ENCODE results near the gene EEF1AKMT2.
"Not testable (repeated sequence)": the region's sequence is repeated elsewhere in the genome, so short reads cannot be mapped to it uniquely, and the experiment has no call there.

EEF1AKMT2 gene

DNA sequence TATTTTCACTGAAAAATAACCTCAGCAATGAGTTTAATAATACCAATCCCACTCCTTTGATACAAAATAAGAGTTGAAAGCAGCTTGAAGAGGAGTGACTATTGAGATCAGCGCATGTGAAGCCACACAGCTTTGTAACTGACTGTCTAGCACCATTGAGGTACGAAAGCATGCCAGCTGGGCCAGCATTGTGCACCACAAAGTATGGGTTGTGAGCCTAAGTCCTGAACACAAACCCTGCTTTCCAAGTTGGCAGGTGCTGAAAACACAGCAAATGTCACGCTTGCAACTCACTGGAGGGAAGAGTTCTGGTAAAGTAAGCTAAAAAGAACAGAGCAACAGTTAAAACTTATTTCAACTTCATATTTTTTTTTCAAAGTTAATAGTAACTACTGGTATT lies 43.5 kb downstream of the EEF1AKMT2 start:
- TF ChIP-seq, protein P1, sequence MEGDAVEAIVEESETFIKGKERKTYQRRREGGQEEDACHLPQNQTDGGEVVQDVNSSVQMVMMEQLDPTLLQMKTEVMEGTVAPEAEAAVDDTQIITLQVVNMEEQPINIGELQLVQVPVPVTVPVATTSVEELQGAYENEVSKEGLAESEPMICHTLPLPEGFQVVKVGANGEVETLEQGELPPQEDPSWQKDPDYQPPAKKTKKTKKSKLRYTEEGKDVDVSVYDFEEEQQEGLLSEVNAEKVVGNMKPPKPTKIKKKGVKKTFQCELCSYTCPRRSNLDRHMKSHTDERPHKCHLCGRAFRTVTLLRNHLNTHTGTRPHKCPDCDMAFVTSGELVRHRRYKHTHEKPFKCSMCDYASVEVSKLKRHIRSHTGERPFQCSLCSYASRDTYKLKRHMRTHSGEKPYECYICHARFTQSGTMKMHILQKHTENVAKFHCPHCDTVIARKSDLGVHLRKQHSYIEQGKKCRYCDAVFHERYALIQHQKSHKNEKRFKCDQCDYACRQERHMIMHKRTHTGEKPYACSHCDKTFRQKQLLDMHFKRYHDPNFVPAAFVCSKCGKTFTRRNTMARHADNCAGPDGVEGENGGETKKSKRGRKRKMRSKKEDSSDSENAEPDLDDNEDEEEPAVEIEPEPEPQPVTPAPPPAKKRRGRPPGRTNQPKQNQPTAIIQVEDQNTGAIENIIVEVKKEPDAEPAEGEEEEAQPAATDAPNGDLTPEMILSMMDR (IDR thresholded peaks at IDR 0.05; ENCODE audit: extremely low read depth, insufficient read depth, missing control alignments), result no peak
- in situ Hi-C loops (cut with MboI; ENCODE audit: low pct_unique_long_range_greater_than_20kb, low sequenced_read_pairs, unreplicated experiment), result loop anchor here (10.0 kb wide), 1 partner anchor 203 kb away; no protein-coding TSS in a partner anchor
- DNase-seq (ENCODE audit: low spot score), result no peak

DNA sequence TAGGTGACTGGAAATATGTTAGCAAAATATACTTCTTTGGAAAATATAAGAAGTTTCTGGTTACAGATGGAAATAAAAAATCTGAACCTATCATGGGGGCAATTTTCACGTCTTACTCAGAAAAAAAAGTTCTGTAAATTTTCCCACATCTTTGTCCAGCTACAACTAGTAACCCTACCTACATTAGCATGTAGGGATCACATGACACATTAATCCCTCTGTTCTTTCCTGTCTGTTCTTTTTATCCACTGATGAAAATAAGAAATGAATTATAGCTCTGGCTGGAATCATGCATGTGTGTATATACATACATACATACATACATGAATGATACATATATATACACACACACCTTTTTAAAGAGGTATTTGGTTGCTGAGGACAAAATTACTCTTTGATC lies 43.9 kb downstream of the EEF1AKMT2 start:
- in situ Hi-C loops (cut with MboI; ENCODE audit: low pct_unique_long_range_greater_than_20kb, low sequenced_read_pairs, unreplicated experiment), result loop anchor here (10.0 kb wide), 1 partner anchor 203 kb away; no protein-coding TSS in a partner anchor
- DNase-seq (ENCODE audit: low spot score), result no peak
- TF ChIP-seq, protein P1 (IDR thresholded peaks at IDR 0.05; ENCODE audit: extremely low read depth, insufficient read depth, missing control alignments), result no peak

DNA sequence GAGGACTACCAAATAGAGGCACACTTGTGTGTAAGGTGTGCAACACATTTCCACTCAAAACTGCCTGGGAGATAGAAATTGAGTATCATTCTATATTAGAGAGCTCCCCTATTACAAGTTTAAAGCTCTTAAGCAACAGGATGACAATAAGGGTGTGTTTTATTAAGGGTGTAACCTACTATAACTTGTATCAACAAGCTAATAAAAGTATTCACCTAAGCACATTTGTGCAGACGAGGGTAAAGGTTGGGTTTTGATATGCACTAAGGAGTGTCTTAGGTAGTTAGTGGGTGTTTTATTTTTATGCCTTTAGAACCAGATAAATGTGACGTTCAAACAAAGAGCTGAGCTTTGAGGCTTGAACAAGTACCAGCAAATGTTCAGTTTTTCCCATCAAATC lies 44.7 kb downstream of the EEF1AKMT2 start:
- TF ChIP-seq, protein P1 (IDR thresholded peaks at IDR 0.05; ENCODE audit: extremely low read depth, insufficient read depth, missing control alignments), result no peak
- no peak for DNase-seq (ENCODE audit: low spot score)
- in situ Hi-C loops (cut with MboI; ENCODE audit: low pct_unique_long_range_greater_than_20kb, low sequenced_read_pairs, unreplicated experiment), result loop anchor here (10.0 kb wide), 1 partner anchor 202 kb away; no protein-coding TSS in a partner anchor

DNA sequence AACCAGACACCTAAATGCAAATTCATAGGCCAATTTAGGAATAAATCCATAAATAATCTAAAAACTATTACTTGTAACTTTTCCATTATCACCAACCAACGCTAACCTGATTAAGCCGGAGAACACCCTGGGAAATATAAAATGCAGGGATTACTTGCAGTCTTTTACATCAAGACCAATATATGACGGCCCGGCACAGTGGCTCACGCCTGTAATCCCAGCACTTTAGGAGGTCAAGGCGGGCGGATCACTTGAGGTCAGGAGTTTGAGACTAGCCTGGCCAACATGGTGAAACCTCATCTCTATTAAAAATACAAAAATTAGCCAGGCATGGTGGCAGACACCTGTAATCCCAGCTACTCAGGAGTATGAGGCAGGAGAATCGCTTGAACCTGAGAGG lies 45.2 kb downstream of the EEF1AKMT2 start:
- DNase-seq (ENCODE audit: low spot score), result not testable (repeated sequence)
- in situ Hi-C loops (cut with MboI; ENCODE audit: low pct_unique_long_range_greater_than_20kb, low sequenced_read_pairs, unreplicated experiment), result loop anchor here (10.0 kb wide), 1 partner anchor 202 kb away; no protein-coding TSS in a partner anchor

DNA sequence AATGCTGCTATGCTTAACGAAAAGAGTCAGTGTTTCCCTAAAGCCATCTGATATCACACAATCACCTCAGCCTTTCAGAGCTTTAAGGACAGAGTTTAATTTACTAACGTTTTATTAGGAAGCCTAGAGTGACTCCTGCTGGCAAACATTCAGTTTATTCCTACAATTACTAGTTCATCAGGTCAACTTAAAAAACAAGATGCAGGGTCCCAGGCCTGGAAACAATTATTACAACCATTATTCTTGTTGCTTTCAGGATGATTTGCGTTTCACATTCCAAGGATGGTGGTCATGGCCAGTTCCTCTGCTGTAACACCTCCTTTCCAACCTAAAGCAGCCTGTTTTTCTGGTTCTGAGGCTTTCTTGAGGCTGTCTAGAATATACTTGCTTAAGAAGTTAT lies 46.0 kb downstream of the EEF1AKMT2 start:
- DNase-seq (ENCODE audit: low spot score), result no peak
- TF ChIP-seq, protein P1 (IDR thresholded peaks at IDR 0.05; ENCODE audit: extremely low read depth, insufficient read depth, missing control alignments), result peak; percentile 44
- in situ Hi-C loops (cut with MboI; ENCODE audit: low pct_unique_long_range_greater_than_20kb, low sequenced_read_pairs, unreplicated experiment), result loop anchor here (10.0 kb wide), 1 partner anchor 201 kb away; no protein-coding TSS in a partner anchor

DNA sequence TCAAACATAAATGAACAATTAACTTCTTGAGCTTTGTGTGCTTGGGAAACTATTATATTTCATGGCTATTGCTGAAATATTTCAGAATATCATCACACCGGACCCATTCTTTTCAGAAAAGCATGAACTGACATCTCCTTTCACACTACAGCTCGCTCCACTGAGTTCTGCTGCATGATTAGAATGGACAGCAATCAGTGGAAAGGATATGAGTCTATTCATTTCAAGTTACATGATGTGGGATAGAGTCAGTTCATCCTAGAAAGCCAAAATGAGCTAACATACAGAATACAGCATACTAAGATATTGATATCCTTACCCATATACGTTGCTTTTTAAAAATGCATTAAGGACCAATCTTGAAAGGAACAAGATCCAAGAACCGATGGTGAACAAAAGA lies 46.4 kb downstream of the EEF1AKMT2 start:
- in situ Hi-C loops (cut with MboI; ENCODE audit: low pct_unique_long_range_greater_than_20kb, low sequenced_read_pairs, unreplicated experiment), result loop anchor here (10.0 kb wide), 1 partner anchor 200 kb away; no protein-coding TSS in a partner anchor
- DNase-seq (ENCODE audit: low spot score), result no peak
- TF ChIP-seq, protein P1 (IDR thresholded peaks at IDR 0.05; ENCODE audit: extremely low read depth, insufficient read depth, missing control alignments), result no peak

DNA sequence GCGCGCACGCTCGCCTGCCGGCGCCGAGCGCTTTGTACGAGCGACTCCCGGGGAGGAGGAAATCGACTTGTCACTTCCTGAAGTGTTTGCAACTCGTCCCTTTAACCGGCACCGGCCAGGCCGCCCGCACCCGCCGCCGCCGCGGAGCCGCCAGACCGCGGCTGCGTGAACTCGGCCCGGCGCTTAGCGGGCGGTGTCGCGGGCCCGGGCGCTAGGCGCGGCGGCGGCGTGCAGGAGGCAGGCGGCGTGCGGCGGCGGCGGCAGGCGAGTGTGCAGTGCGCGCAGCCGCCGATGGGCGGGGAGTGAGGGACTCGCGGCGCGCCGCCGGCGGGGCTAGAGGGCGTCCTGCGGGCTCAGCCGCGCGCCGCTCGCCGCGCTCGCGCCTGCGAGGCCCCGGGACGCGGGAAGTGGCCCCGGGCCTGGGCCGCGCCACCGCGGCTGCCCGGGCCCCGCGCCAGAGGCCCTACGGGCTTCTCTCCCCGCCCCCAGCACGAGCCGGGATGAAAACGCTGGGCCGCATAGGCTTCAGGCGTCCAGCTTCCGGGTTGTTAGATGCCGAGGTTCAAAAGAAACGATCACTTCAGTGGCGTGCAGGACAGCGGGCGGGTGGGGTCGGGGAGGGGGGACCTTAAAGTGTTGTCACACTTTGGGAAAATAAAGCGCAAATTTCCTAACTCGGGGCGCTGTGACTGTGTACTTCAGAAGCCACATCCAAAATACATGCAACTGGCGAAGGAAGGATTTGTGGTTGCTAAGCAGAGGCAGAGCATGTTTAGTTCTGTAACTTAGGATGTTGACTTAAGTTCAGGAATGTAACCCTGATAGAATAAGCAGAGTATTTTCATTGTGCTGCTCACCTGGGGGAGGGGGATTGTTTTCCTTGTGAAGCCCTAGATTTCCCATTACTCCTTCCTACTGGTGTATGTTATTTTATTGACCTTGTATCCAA lies 47.3 kb downstream of the EEF1AKMT2 start, which contains the start of gene FAM53B:
Gene FAM53B (minus strand): TSS at position 277 of the 949 bp plus-strand sequence. CDS start 37,665 bp downstream, outside the sequence.
- TF ChIP-seq, protein P1 (IDR thresholded peaks at IDR 0.05; ENCODE audit: extremely low read depth, insufficient read depth, missing control alignments), result peak; percentile 27
- in situ Hi-C loops (cut with MboI; ENCODE audit: low pct_unique_long_range_greater_than_20kb, low sequenced_read_pairs, unreplicated experiment), result loop anchor here (10.0 kb wide), 1 partner anchor 200 kb away; no protein-coding TSS in a partner anchor
- peak; percentile 90 for DNase-seq (ENCODE audit: low spot score)
